HCT116 (cell line): ENCODE data around the gene FBXL19. TPM values are rescaled to one million over a fixed set of nuclear protein-coding genes. Genes with fewer than 3 reads are reported as not detected.
A peak's percentile ranks its signal among the peaks of the same experiment; 100 is the strongest.

ENCODE experiments used
- ATAC-seq: fragments of 200-7000 bp; cut with Tn5 transposase; 2 replicates; pipeline ENCODE4 v1.9.1; 2020; ENCODE audit warnings: mild to moderate bottlenecking, moderate library complexity
- BruUV-seq: library from RNA; stranded (reverse); fragments of 400-500 nt; replicated peaks from 2 replicates; lab custom pipeline; 2021; lab: Mats Ljungman, UMichigan
- CTCF ChIA-PET: fragments of 300-600 bp; sonication (Branson Sonifier 250); formaldehyde crosslinking; loops from one replicate; lab custom pipeline; 2021; ENCODE audit warnings: antibody characterized with exemption; lab: Charles Lee
- POLR2A ChIA-PET: fragments of 300-600, 350-600 bp; sonication (Branson Sonifier 250); formaldehyde crosslinking; loops from one replicate; lab custom pipeline; 2021; ENCODE audit warnings: antibody characterized with exemption; lab: Charles Lee
- RAD21 ChIA-PET, 2 experiments: fragments of 300-600 bp; sonication (Branson Sonifier 250); formaldehyde crosslinking; loops; one replicate each; lab custom pipeline; 2023; ENCODE audit warnings: low total read pairs in 2 of 2; ENCODE audit not compliant: uncharacterized antibody in 2 of 2, unreplicated experiment in 2 of 2, low non-redundant PET in 1 of 2; lab: Charles Lee
- DNase-seq: peaks from one replicate; pipeline ENCODE4 v3.0.0-alpha.2; 2010; ENCODE audit warnings: low read depth, low spot score
- H2AFZ ChIP-seq: fragments of 200-600 bp; shearing (Covaris generic), sonication (generic); 2 replicates; pipeline ENCODE4 v1.6.1; 2017; ENCODE audit warnings: low read depth, mixed run types, mixed read lengths, antibody characterized with exemption, low read length; ENCODE audit not compliant: poor library complexity, severe bottlenecking
- H3K27ac ChIP-seq: 2 replicates; pipeline ENCODE4 v1.5.1; 2012; ENCODE audit warnings: low read depth, low read length
- H3K27me3 ChIP-seq: fragments of 200-600 bp; sonication (generic); 2 replicates; pipeline ENCODE4 v1.6.1; 2016; ENCODE audit warnings: mixed run types, low read length, mixed read lengths; ENCODE audit not compliant: insufficient read depth
- H3K36me3 ChIP-seq, 2 experiments: fragments of 200-500 bp in 1 of 2; fragments of 200-600 bp in 1 of 2; sonication (Bioruptor generic) in 1 of 2; sonication (generic) in 1 of 2; 2 replicates each; pipeline versions ENCODE4 v1.5.1 to v1.6.1; 2014 to 2016; ENCODE audit warnings: low read length in 2 of 2, inconsistent platforms in 1 of 2, mixed read lengths in 1 of 2, mixed run types in 1 of 2; ENCODE audit not compliant: insufficient read depth in 2 of 2, control insufficient read depth in 1 of 2
- H3K4me1 ChIP-seq, 2 experiments: fragments of 200-600 bp in 1 of 2; sonication (generic) in 1 of 2; 2 replicates each; pipeline versions ENCODE4 v1.5.1 to v1.6.1; 2012 to 2017; ENCODE audit warnings: low read length in 2 of 2, inconsistent platforms in 1 of 2, mild to moderate bottlenecking in 1 of 2, mixed read lengths in 1 of 2, mixed run types in 1 of 2, moderate library complexity in 1 of 2; ENCODE audit not compliant: insufficient read depth in 2 of 2, control insufficient read depth in 1 of 2
- H3K4me2 ChIP-seq: fragments of 200-600 bp; sonication (generic); 2 replicates; pipeline ENCODE4 v1.6.1; 2017; ENCODE audit warnings: mixed run types, low read length, mixed read lengths
- H3K4me3 ChIP-seq, 2 experiments: fragments of 200-600 bp in 1 of 2; sonication (generic) in 1 of 2; replicated peaks in 1 of 2; 2 replicates each; pipeline ENCODE4 v1.5.1; 2011 to 2016; ENCODE audit warnings: low read length in 2 of 2, control low read depth in 1 of 2, low read depth in 1 of 2, mild to moderate bottlenecking in 1 of 2, mixed read lengths in 1 of 2, mixed run types in 1 of 2
- H3K79me2 ChIP-seq: fragments of 200-600 bp; sonication (generic); 2 replicates; pipeline ENCODE4 v1.6.1; 2017; ENCODE audit warnings: mild to moderate bottlenecking, mixed run types, low read length, moderate library complexity, mixed read lengths; ENCODE audit not compliant: insufficient read depth
- H3K9ac ChIP-seq: fragments of 200-600 bp; sonication (generic); 2 replicates; pipeline ENCODE4 v1.6.1; 2016; ENCODE audit warnings: low read length, mixed read lengths
- H3K9me2 ChIP-seq: fragments of 200-600 bp; sonication (generic), shearing (Covaris generic); 2 replicates; pipeline ENCODE4 v1.6.1; 2017; ENCODE audit warnings: mixed run types, mild to moderate bottlenecking, moderate library complexity; ENCODE audit not compliant: insufficient read depth
- H3K9me3 ChIP-seq, 2 experiments: fragments of 200-500 bp in 1 of 2; fragments of 200-600 bp in 1 of 2; sonication (Bioruptor generic) in 1 of 2; sonication (generic) in 1 of 2; 2 replicates each; pipeline ENCODE4 v1.6.1; 2014 to 2017; ENCODE audit warnings: low read length in 2 of 2, mixed read lengths in 2 of 2, inconsistent platforms in 1 of 2, low read depth in 1 of 2, mild to moderate bottlenecking in 1 of 2, mixed run types in 1 of 2, moderate library complexity in 1 of 2; ENCODE audit not compliant: control insufficient read depth in 1 of 2, insufficient read depth in 1 of 2
- H4K20me1 ChIP-seq: fragments of 200-600 bp; sonication (generic), shearing (Covaris generic); 2 replicates; pipeline ENCODE4 v1.6.1; 2017; ENCODE audit warnings: mixed run types, mild to moderate bottlenecking, moderate library complexity; ENCODE audit not compliant: insufficient read depth
- ATF3 ChIP-seq: IDR thresholded peaks from 2 replicates; pipeline ENCODE4 v1.6.1; 2012
- CBX3 ChIP-seq: IDR thresholded peaks from 2 replicates; pipeline ENCODE4 v1.6.1; 2012; ENCODE audit warnings: low read depth
- EZH2 ChIP-seq: fragments of 200-600 bp; sonication (generic); IDR thresholded peaks from 2 replicates; pipeline ENCODE4 v1.6.1; 2017; ENCODE audit warnings: antibody characterized with exemption, mixed run types
- EZH2phosphoT487 ChIP-seq: fragments of 200-600 bp; IDR thresholded peaks from 2 replicates; pipeline ENCODE4 v1.6.1; 2018; ENCODE audit warnings: antibody characterized with exemption, borderline replicate concordance
- FOSL1 ChIP-seq: IDR thresholded peaks from 2 replicates; pipeline ENCODE4 v1.6.1; 2012; ENCODE audit warnings: low read depth
- JUND ChIP-seq: IDR thresholded peaks from 2 replicates; pipeline ENCODE4 v1.6.1; 2012
- SIN3A ChIP-seq: IDR thresholded peaks from 2 replicates; pipeline ENCODE4 v1.6.1; 2012; ENCODE audit warnings: low read depth
- SP1 ChIP-seq: IDR thresholded peaks from 2 replicates; pipeline ENCODE4 v1.6.1; 2012; ENCODE audit warnings: low read depth
- YY1 ChIP-seq: IDR thresholded peaks from 2 replicates; pipeline ENCODE4 v1.6.1; 2011; ENCODE audit warnings: low read length, low read depth, moderate library complexity, mild to moderate bottlenecking; ENCODE audit not compliant: insufficient replicate concordance; ENCODE audit errors: extremely low read depth
- ZFX ChIP-seq: fragments of 450-650 bp; IDR thresholded peaks from 2 replicates; pipeline ENCODE4 v1.6.1; 2017
- ZNF274 ChIP-seq: fragments of 200-500 bp; sonication (Bioruptor generic); IDR thresholded peaks from 2 replicates; pipeline ENCODE4 v1.6.1; 2014; ENCODE audit warnings: mild to moderate bottlenecking, low read depth, low read length, inconsistent platforms
- intact Hi-C: fragments of 100-400 bp; cut with micrococcal nuclease; formaldehyde crosslinking; loops from 2 replicates; pipeline ENCODE4 v1.10.0; 2022
- total RNA-seq: library from RNA; stranded (reverse); gene quantifications from one replicate; pipeline ENCODE4 v1.2.1, GENCODE V29; 2021; ENCODE audit not compliant: unreplicated experiment

Gene FBXL19
- total RNA-seq, 1 experiment from 2014 or later: 45.2 TPM

GRCh38 chr16:30904114-30904780, 19.1 kb upstream of the FBXL19 start:
- Histone ChIP-seq H3K9ac (no peak overlapping the region), H3K4me1 (peaks cover 16 to 33% of the 10 kb centered on the region in 2 experiments; a peak in 3 of 4 replicates), H3K9me2 (no peaks in the 10 kb centered on the region), H2AFZ (no peak overlapping the region), H3K4me2 (peak overlapping the region; percentile 16; the same call in 1 of the 2 replicates), H3K79me2 (no peaks in the 10 kb centered on the region), H3K4me3 (no peak overlapping the region), H3K27ac (peak overlapping the region; percentile 89), H3K9me3 (no peaks in the 10 kb centered on the region), H3K36me3 (no peaks in the 10 kb centered on the region)
- DNase-seq (no peak), ATAC-seq (no peak)
- ChIA-PET POLR2A (interaction anchor here (1.4 kb wide), 1 partner anchor 8 kb away, joined by 4 read pairs; the partner anchor contains the start of gene CTF1), RAD21 (no interaction called here), CTCF (interaction anchor here (0.7 kb wide), 1 partner anchor 11 kb away, joined by 4 read pairs; no protein-coding TSS in a partner anchor)
- BruUV-seq: no TSS peak
- intact Hi-C loops: loop anchor here (5.0 kb wide), 1 partner anchor 62 kb away; no protein-coding TSS in a partner anchor
- TF ChIP-seq JUND (no peak), ZFX (peak; percentile 30; the same call in 1 of the 2 replicates), EZH2phosphoT487 (no peak), ZNF274 (no peak)
- TF ChIP-seq, all 23 proteins: peak for 1
- no peaks in the 10 kb centered on the region for H3K27me3 ChIP-seq
- no peaks in the 10 kb centered on the region for H4K20me1 ChIP-seq

- no peak overlapping the region for H3K9ac ChIP-seq
Observed at GRCh38 chr16:30907064-30907463, 16.3 kb upstream of the FBXL19 start.

More at GRCh38 chr16:30907064-30907463, 16.3 kb upstream of the FBXL19 start:
- no TSS peak for BruUV-seq
- ChIA-PET CTCF (no interaction called here), RAD21 (no interaction called here), POLR2A (no interaction called here)
- no peaks in the 10 kb centered on the region for H3K9me2 ChIP-seq
- intact Hi-C loops: no loop called here
- TF ChIP-seq SP1 (no peak), ATF3 (no peak), JUND (no peak), FOSL1 (no peak), YY1 (no peak), CBX3 (no peak), SIN3A (no peak), EZH2 (no peak)
- H3K36me3 ChIP-seq: no peaks in the 10 kb centered on the region
- no peak overlapping the region for H3K4me3 ChIP-seq
- H3K27me3 ChIP-seq: no peaks in the 10 kb centered on the region
- H4K20me1 ChIP-seq: no peaks in the 10 kb centered on the region
- DNase-seq (no peak), ATAC-seq (no peak)
- H3K27ac ChIP-seq: no peak overlapping the region
- H2AFZ ChIP-seq: no peak overlapping the region
- no peak overlapping the region for H3K4me2 ChIP-seq
- H3K4me1 ChIP-seq: peaks cover 16 to 20% of the 10 kb centered on the region in 2 experiments; a peak in 3 of 4 replicates
- no peaks in the 10 kb centered on the region for H3K79me2 ChIP-seq
- H3K9me3 ChIP-seq: no peaks in the 10 kb centered on the region
